KOPT-K1 (cell line): ENCODE data around the gene CDKAL1.
"Not testable (repeated sequence)": the region's sequence is repeated elsewhere in the genome, so short reads cannot be mapped to it uniquely, and the experiment has no call there.

Experiments used
- H3K27ac ChIP-seq: fragments of 200-600 bp; sonication (generic); 2 replicates; pipeline ENCODE4 v1.5.1; 2016; ENCODE audit warnings: antibody characterized with exemption, mild to moderate bottlenecking, low read depth, low read length; ENCODE audit not compliant: poor library complexity, severe bottlenecking
- H3K36me3 ChIP-seq: fragments of 200-600 bp; sonication (generic); 2 replicates; pipeline ENCODE4 v1.5.1; 2017; ENCODE audit warnings: antibody characterized with exemption, mild to moderate bottlenecking, low read length, moderate library complexity; ENCODE audit not compliant: insufficient read depth
- H3K9me3 ChIP-seq: fragments of 200-600 bp; sonication (generic); 2 replicates; pipeline ENCODE4 v1.5.1; 2017; ENCODE audit warnings: antibody characterized with exemption, low read length, mild to moderate bottlenecking; ENCODE audit not compliant: insufficient read depth, poor library complexity, severe bottlenecking

The CDKAL1 gene

GRCh38 chr6:20706238-20706938 is 172.1 kb downstream of the CDKAL1 start:
- Histone ChIP-seq H3K36me3 (no peaks in the 10 kb centered on the region), H3K27ac (no peak overlapping the region), H3K9me3 (no peaks in the 10 kb centered on the region)

- H3K27ac ChIP-seq, result no peak overlapping the region
- no peaks in the 10 kb centered on the region for H3K9me3 ChIP-seq
- H3K36me3 ChIP-seq, result no peaks in the 10 kb centered on the region
Observed at GRCh38 chr6:20706939-20707485, 172.8 kb downstream of the CDKAL1 start.

- Histone ChIP-seq H3K27ac (no peak overlapping the region), H3K36me3 (no peaks in the 10 kb centered on the region), H3K9me3 (no peaks in the 10 kb centered on the region)
Observed at GRCh38 chr6:20707870-20708269, 173.6 kb downstream of the CDKAL1 start.

GRCh38 chr6:20708367-20709124 is 174.3 kb downstream of the CDKAL1 start:
- no peaks in the 10 kb centered on the region for H3K9me3 ChIP-seq
- H3K36me3 ChIP-seq, result no peaks in the 10 kb centered on the region
- no peak overlapping the region for H3K27ac ChIP-seq

GRCh38 chr6:20709451-20709850 is 175.2 kb downstream of the CDKAL1 start:
- H3K9me3 ChIP-seq, result no peaks in the 10 kb centered on the region
- H3K27ac ChIP-seq, result no peak overlapping the region
- no peaks in the 10 kb centered on the region for H3K36me3 ChIP-seq

GRCh38 chr6:20710341-20710740 is 176.1 kb downstream of the CDKAL1 start:
- no peaks in the 10 kb centered on the region for H3K36me3 ChIP-seq
- no peak overlapping the region for H3K27ac ChIP-seq
- H3K9me3 ChIP-seq, result no peaks in the 10 kb centered on the region

GRCh38 chr6:20711518-20711917 is 177.3 kb downstream of the CDKAL1 start:
- no peaks in the 10 kb centered on the region for H3K36me3 ChIP-seq
- no peaks in the 10 kb centered on the region for H3K9me3 ChIP-seq
- H3K27ac ChIP-seq, result no peak overlapping the region

GRCh38 chr6:20712011-20712410 is 177.8 kb downstream of the CDKAL1 start:
- no peaks in the 10 kb centered on the region for H3K36me3 ChIP-seq
- no peaks in the 10 kb centered on the region for H3K9me3 ChIP-seq
- no peak overlapping the region for H3K27ac ChIP-seq

GRCh38 chr6:20715135-20715806 is 181.0 kb downstream of the CDKAL1 start:
- no peaks in the 10 kb centered on the region for H3K36me3 ChIP-seq
- no peak overlapping the region for H3K27ac ChIP-seq
- no peaks in the 10 kb centered on the region for H3K9me3 ChIP-seq

GRCh38 chr6:20716865-20717264 is 182.6 kb downstream of the CDKAL1 start:
- H3K36me3 ChIP-seq, result no peaks in the 10 kb centered on the region
- H3K27ac ChIP-seq, result no peak overlapping the region
- H3K9me3 ChIP-seq, result no peaks in the 10 kb centered on the region

- H3K27ac ChIP-seq, result no peak overlapping the region
- peaks cover 6% of the 10 kb centered on the region for H3K9me3 ChIP-seq
- H3K36me3 ChIP-seq, result 0 out of 2 replicates have a peak, but pooled peaks cover under 1% of the 10 kb centered on the region
Observed at GRCh38 chr6:20717743-20718142, 183.5 kb downstream of the CDKAL1 start.

- peaks cover 8% of the 10 kb centered on the region for H3K9me3 ChIP-seq
- 0 out of 2 replicates have a peak, but pooled peaks cover 3% of the 10 kb centered on the region for H3K36me3 ChIP-seq
- H3K27ac ChIP-seq, result peak overlapping the region; percentile 21
Observed at GRCh38 chr6:20718705-20719653, 184.7 kb downstream of the CDKAL1 start.

- peaks cover 8% of the 10 kb centered on the region for H3K9me3 ChIP-seq
- H3K27ac ChIP-seq, result no peak overlapping the region
Observed at GRCh38 chr6:20719980-20720379, 185.7 kb downstream of the CDKAL1 start.

GRCh38 chr6:20721121-20721520 is 186.9 kb downstream of the CDKAL1 start:
- not testable (repeated sequence) for H3K9me3 ChIP-seq, H3K36me3 ChIP-seq, H3K27ac ChIP-seq

More at GRCh38 chr6:20719980-20720379, 185.7 kb downstream of the CDKAL1 start:
- H3K36me3 ChIP-seq, result 0 out of 2 replicates have a peak, but pooled peaks cover 3% of the 10 kb centered on the region
